GM21786 (cell line): ENCODE measurements around the gene CAPZB.

Experiments
- ATAC-seq: cut with Tn5 transposase; IDR thresholded peaks from one replicate; pipeline ENCODE4 v1.9.1; 2021; ENCODE audit not compliant: unreplicated experiment

Gene CAPZB

DNA sequence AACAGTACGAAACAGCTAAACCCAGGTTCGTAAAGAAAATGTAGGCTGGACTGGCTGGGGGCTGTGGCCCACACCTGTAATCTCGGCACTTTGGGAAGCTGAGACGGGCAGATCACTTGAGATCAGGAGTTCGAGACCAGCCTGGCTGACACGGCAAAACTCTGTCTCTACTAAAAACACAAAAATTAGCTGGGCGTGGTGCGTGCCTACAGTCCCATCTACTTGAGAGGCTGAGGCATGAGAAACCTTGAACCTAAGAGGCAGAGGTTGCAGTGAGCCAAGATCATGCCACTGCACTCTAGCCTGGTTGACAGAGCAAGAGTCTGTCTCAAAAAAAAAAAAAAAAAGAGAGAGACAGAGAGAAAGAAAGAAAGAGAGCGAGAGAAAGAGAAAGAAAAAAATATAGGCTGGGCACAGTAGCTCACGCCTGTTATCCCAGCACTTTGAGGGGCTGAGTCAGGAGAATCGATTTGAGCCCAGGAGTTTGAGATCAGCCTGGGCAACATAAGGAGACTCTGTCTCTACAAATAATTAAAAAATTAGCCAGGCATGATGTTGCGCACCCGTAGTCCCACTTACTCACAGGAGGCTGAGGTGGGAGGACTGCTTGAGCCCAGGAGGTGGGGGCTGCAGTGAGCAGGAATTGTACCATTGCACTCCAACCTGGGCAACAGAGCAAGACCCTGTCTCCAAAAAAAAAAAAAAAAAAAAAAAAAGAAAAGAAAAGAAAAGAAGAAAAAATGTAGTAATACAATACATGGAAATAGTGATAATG, 35.7 kb downstream of the CAPZB start:
- ATAC-seq: no peak

DNA sequence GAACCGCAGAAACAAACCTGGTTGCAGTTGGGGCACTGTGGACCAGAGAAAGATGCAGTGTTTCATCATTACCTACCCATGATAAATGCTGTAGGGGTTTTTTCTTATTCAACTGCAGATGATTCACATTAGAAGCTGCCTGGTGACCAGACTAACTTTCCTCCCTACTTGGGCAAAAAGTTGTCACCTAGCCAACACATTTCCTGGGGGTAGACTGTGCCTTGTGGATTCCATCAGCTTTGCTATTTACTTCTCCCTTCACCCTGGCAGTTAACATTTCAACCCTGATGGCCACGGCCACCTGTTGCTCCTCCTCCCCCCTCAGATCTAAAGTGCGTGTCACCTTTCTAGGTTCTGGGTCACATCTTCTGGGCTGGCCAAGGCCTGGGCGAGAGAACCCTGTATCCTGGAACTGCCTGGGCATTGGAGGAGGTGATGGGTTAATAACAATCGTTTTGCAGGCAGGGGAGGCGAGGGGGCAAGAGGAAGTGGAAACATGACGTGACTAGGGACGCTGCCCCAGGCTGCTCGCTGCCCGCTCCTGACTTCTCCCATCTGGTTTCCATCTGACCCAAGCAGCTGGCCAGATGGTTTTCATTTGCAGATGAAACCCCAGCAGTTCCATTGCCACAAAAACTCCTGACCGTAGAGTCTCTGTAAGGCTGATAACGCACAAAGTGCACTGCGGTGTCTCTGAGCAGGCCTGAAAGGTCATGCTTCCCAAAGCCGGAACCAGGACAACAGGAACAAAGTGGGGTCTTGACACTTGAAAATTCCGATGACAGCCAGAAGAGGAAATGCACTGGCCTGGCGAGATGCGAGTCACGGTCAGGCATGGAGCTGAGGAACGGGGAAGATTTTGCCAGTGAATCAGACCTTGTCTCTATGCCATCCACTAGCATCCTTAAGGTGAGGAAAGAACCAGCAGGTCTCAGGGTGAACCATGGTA, 36.6 kb downstream of the CAPZB start:
- no peak for ATAC-seq

DNA sequence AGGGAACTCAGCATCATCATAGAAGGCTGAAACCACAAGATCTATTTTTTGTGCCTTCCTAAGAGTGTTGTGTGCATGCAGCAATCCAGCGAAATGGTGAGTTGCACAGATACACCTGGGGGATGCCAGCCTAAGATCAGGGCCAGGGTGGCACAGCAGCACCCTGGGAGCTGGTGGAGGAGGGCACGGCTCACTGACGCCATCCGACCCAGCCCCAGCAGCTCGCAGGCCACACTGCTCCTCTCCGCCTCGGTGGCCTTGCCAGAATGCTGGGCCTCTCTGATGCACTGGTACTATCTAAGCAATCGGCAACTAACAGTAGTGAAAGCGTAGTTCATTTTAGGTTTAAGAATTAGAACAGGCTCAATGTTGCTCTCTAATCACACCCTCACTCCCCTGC, 37.8 kb downstream of the CAPZB start:
- ATAC-seq: no peak

DNA sequence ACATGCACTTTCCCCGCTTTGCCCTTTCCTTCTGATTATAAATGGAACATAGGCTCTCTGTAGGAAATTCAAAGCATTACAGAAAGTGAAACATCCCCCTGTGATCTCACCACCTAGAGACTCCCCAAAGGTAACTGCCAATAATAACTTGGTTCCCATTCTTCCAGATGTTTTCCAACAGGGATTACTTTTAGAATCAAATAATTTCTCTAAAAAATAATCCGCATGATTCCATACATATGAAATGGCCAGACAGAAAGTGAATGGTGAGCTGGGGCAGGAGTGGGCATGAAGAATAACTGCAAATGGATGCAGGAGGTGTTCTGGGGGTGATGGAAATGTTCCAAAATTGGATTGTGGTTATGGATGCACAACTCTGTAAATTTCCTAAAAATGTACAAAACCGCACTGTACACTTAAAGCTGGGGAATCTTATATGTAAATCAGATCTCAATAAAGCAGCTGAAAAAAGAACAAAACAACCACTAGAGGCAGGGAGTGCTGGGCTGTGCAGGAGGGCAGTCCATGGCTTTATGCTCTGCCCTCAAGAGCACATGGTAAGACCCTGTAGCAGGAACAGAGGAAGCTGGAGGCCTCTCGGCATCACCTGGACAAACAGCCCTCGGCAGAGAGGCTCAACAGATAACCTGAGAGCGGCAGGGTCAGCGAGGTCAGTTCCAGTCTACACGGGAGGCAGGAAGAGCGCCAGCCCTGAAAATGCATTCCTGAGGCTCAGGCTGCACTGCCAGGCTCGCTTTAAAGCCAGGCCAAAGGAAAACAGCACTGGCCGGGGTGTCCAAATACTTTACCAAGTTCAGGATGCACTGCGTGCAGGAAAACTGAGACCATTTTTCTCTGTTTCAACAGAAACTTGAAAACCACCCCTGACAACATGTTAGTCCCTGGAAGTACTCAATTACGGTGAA, 39.7 kb downstream of the CAPZB start:
- no peak for ATAC-seq

DNA sequence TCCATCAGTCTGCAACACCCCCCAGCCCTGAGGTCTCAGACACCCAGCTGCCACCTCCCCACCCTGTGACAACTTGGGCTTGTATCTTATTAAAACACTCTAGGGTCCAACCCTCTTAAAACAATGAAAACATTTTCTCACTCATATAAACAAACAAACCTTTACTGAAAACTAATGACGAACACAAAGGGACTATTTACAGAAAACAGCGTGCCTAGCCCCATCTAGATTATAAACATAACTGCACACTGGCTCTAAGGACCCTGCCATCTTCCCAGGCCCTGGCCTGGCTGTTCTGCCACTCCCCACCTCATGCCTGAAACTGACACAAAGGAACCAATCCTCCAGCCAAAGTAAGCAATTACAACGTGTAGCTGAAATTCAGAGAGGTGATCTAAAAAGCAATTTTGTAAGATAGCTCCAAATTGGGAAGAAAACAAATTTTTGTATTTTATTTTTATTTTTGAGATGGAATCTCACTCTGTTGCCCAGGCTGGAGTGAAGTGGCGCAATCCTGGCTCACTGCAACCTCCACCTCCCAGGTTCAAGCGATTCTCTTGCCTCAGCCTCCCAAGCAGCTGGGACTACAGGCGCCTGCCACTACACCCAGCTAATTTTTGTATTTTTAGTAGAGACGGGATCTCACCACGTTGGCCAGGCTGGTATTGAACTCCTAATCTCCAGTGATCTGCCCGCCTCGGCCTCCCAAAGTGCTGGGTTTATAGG, 40.9 kb downstream of the CAPZB start:
- no peak for ATAC-seq

DNA sequence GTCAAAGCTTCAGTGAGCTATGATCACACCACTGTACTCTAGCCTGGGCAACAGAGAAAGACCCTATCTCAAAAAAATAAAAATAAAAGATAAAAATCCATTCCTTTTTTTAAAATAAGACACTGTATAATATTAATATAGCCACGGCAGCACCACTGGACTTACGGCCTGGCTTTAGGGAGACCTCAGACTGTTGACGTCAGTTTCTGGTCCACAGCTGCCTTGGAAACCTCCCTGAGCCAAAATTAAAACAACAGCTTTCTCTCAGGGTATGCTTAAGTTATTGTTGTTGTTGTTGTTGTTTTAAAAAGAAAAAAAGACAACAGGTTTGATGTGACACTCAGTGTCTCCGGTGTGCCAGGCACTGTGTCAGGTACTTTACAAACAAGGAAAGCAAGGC, 42.0 kb downstream of the CAPZB start:
- ATAC-seq: no peak

DNA sequence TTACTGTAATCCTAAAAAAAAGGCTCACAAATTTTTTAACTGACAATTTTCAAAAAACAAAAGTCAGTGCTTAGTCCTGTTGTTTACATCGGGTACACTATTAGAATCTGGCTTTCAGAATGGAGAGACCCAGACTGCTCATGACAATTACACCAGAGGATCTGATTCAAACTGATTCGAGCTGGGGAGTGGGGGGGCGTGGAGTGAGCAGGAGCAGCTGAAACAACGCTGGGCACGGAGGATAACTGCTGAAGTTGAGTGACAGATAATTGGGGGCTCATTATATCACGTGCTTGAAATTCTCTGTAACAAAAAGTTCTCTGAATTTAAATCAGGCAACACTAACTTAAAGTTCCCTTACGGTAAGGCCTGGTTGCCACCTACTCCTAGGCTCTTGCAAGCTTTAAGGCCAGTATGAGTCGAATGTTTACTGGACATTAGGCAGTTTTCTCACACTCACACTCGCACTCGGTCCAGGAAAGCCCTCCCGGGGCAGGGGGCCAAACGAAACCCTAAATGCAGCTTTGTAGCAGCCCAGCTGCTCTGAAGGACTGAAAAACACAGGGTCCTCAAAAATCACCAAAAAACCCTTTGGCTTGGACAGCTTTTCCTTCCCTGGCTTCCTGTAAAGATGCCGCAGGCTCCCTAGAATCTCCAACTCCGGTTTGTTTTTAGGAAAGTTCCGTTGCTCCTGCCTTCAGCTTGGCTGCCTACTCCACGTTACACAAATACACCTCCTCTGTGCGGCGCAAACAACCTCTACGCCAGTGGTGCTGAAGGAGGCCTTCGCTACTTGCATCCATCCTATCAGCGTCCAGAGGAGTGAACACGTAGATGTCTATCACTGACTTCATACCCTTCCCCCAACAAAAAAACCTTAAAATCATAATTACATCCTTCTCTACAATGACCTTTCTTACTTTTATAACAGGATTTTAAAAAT, 42.9 kb downstream of the CAPZB start:
- ATAC-seq: no peak

DNA sequence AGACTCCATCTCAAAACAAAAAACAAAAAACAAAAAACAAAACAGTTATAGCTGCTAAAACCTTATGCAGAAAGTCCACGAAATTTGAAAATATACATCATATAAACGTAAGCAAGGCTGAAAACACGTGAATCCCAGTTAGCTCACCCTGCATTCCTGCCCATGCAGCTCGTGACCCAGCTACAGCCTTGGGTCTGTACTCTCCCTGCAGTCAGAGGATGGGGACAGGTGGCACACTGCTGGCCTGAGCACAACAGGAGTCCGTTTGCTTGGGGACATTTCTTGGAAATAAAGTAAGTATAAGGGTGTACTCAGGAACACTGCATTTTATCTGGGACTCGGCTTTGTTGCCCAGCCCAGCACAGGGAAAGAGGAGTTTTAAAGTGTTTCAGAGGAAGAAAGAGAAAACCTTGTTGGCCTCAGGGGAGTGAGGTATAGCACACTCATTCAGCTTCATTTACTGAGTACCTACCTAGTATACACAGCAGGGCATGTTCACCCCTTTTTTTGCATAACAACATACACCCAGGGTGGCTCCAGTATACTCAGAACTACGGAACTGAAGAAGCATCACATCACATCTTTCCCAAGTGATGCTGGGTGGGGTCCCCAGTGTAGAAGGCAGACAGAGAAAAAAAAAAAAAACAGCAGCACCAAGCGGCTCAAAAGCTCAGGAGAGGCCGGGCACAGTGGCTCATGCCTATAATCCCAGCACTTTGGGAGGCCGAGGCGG, 44.1 kb downstream of the CAPZB start:
- no peak for ATAC-seq

DNA sequence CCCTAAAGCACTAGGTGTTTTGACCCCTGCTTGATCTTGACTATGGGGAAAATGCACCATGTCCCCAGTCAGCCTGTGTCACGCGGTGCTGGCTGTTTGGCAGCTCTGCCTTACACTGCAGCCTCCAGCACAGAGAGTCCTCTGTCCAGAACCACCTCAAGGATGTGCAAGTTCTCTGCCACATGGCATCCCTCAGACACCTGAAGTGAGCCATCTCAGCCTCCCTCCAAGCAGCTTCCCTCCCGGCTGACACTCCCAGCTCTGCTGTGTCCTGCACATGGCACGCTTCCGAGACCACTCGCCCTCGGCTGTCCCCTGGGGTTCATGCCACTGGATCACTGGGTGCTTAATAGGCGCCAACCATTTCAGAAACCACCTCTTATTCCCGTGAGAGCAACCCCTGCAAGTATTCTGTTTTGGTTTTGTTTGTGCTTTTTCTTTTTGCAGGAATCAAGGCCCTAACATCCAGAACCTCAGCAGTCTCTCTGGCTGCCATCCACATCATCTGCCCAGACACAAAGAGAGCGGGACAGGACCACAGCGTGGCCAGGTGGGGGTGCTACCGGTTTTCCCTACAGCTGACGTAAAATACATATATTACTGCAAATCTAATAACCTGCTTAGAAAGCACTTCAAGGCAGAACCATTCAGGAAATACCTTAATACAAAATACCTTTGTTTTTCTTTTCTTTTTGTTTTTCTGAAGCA, 45.7 kb downstream of the CAPZB start:
- ATAC-seq: no peak

DNA sequence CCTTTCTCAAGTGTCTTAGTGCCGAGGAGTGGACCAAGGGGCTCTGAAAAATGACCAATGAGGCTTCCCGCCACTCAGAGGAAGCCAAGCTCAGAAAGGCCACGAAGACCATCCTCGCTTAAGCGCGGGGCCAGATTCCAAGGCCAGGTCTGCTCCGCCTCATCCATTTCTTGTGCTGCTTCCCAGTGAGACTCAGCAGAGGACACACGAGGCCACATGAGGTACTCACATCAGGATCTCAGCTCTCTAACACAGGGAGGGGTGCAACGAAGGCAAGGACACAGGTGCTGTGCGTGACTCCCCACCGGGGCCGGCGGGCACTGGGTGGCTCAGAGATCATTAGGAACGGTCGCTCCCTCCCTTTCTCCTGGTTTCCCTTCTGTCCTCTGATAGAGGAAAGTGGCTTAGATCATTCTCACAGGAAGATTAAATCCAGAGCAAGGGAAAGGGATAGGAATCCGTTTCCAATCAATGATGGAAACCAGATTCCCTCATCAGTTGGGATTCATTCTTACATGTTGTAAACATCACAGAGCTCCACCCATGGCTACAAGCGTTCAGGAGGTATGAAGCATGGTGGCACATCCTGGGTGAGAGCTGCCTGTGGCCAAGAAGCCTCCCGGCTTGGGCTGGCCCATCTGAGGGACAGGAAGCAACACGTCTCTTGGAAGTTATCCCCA, 46.7 kb downstream of the CAPZB start:
- ATAC-seq: no peak

DNA sequence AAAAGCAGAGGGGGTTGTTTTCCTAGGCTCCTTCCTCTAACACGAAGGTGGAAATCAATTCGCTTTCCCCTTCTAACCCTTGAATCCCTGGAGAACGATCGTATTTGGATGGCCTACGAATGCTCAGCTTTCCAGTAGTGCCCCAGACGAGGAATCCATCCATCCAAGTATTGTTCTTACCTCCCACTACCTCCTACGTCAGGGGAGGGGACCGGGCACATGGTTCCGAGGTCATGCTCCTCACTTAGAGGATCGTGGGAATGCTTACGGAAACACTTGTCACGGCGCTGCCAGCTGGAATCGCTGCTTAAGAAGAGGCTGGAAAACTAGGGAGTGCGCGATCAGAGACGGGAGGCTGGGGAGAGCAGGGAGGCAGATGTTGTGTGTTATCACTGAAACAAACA, 47.4 kb downstream of the CAPZB start:
- ATAC-seq: no peak

DNA sequence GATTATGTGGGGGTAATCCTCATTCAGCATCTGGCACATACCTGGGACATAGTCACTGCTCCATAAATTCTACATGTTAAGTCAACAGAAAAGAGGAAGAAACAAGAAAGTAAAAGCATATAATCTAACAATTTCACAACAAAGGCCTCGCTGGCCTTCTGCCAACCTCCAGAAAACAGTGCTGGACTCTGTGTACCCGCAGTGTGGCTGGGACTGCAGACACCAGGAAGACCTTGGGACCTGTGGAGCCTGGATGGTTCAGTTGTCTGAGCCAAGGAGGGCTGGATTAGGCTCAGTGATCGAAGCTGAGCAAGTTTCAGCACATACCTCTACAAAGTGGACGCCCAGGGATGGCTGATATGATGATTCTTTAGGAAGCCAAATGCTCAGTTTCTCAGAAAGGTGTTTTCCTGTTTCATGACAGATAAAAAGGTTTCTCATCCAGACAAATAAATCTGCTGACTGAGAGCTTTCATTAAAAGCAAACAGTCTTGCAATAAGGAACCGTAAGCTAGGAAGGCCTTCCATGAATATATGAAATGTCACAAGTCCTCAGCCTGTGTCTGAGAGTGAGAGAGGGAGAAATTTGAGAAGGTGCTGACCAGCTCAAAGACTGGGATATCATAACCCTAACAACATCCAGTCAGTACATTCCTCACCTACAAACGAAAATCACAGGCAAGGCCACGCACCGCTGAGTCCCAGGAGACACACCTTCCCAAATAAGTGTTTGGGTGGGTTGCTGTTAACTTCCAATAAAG, 48.4 kb downstream of the CAPZB start:
- no peak for ATAC-seq

DNA sequence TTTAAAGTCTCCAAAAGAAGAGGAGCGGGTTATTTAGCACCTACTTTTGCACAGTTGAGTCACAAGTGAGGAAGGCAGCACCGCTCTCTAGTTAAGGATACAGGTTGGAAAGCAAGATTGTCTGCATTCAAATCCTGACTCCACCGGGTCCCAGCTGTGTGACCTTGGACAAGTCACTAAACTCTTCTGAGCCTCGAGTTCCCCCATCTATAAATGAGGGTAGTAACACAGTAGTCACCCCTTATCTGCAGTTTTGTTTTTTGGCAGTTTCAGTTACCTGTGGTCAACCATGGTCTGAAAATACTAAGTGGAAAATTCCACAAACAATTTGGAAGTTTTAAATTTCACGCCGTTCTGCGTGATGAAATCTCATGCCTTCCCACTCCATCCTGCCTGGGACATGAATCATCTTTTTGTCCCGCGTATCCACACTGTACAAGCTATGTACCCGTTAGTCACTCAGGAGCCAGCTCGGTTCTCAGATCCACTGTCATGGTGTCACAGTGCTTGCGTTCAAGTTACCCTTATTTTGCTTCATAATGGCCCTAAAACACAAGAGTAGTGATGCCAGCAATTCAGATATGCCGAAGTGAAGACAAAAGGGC, 49.4 kb downstream of the CAPZB start:
- ATAC-seq: no peak

DNA sequence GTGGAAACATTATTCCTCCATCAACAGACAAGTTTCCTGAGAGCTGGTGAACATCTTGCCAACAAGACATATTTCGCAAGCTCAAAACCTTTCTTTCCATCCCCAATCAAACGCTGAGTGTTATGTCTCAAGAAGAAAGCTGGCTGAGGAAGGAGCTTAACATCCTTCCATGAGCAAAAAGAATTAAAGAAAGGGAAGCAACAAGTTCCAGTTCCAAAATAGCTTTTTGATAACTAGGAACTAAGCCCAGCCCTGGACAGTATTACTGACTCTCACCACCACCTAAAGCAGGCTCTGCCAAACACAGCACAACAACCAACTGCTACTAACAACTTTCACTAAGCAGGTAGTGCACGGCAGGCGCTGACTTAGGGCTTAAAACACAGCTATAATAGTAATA, 50.2 kb downstream of the CAPZB start:
- ATAC-seq: no peak

DNA sequence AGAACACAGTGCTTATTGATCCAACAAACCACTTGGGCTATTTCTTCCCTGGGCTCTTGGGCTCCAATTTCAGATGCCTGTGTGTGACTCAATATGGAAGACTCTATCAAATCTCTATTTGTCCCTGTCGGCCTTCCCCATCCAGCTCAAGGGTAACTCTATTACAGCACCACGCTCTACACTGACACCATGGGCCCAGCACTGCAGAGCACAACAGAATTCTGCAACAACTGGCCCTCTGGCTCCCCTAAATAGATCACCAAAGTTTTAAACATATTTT, 51.7 kb downstream of the CAPZB start:
- ATAC-seq: no peak

DNA sequence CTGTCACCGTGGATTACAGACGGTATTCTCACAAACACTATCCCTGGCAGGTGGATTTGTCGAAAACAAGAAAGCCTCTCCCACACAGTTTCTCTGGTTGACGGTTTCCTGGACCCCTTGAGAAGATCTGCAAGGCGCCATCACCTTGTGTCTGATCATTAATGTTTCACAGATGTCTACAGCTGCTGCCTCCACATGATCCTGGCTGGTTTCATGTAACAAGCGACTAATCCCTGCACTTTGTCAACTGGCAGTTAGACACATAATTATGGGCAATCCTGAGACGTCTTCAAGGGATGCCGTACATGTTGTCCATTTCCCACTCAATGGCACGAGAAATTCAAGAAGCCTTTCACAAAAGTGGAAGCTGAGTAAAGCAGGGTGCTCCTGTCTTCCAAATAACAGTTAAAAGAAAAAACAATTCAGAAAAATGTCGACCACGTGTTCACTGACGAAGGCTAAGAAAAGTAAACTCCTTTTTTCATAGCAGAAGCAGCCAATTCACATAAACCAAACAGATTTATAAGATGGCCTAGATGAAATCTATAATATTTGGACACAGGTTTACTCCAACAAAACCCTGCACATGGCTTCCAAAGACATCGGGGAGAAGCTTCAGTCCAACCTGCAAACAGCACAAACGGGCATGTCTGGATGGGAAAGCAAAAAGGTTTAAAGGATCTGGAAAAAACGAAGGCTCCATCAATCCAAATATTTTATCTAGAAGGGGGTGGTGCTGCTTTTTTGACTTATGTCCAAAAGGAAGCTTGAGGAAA, 52.2 kb downstream of the CAPZB start:
- ATAC-seq: no peak
